DND-41 (cell line): ENCODE data around the gene SPNS3.

Experiments
- ATAC-seq: fragments of 200-7000 bp; cut with Tn5 transposase; 3 replicates; pipeline ENCODE4 v1.9.1; 2021; ENCODE audit warnings: low read depth; ENCODE audit not compliant: insufficient read depth
- DNase-seq: peaks from one replicate; pipeline ENCODE4 v3.0.0-alpha.2; 2020
- H2AFZ ChIP-seq: 2 replicates; pipeline ENCODE4 v1.6.0; 2012; ENCODE audit warnings: low read depth, low read length
- H3K27ac ChIP-seq: 2 replicates; pipeline ENCODE4 v1.5.1; 2012; ENCODE audit warnings: low read length, inconsistent platforms
- H3K27me3 ChIP-seq: fragments of 200-600 bp; sonication (generic); 2 replicates; pipeline ENCODE4 v1.6.0; 2012; ENCODE audit warnings: low read length, mild to moderate bottlenecking, inconsistent platforms; ENCODE audit not compliant: insufficient read depth, poor library complexity
- H3K36me3 ChIP-seq: 2 replicates; pipeline ENCODE4 v1.5.1; 2012; ENCODE audit warnings: low read length, inconsistent platforms; ENCODE audit not compliant: insufficient read depth
- H3K4me1 ChIP-seq: 2 replicates; pipeline ENCODE4 v1.5.1; 2012; ENCODE audit warnings: mild to moderate bottlenecking, low read length; ENCODE audit not compliant: insufficient read depth
- H3K4me2 ChIP-seq: 2 replicates; pipeline ENCODE4 v1.6.0; 2012; ENCODE audit warnings: mild to moderate bottlenecking, moderate library complexity, low read length, inconsistent platforms; ENCODE audit not compliant: insufficient read depth
- H3K4me3 ChIP-seq, 2 experiments: fragments of 200-600 bp in 1 of 2; shearing (Covaris generic) in 1 of 2; 2 replicates each; pipeline ENCODE4 v1.5.1; 2012 to 2016; ENCODE audit warnings: inconsistent platforms in 2 of 2, low read length in 2 of 2, mild to moderate bottlenecking in 2 of 2, low read depth in 1 of 2, moderate library complexity in 1 of 2
- H3K79me2 ChIP-seq: 2 replicates; pipeline ENCODE4 v1.6.0; 2012; ENCODE audit warnings: low read length, inconsistent platforms; ENCODE audit not compliant: insufficient read depth
- H3K9ac ChIP-seq: 2 replicates; pipeline ENCODE4 v1.6.0; 2012; ENCODE audit warnings: low read depth, mild to moderate bottlenecking, inconsistent platforms, low read length, moderate library complexity
- H3K9me3 ChIP-seq: 2 replicates; pipeline ENCODE4 v1.5.1; 2012; ENCODE audit warnings: low read length, moderate library complexity, mild to moderate bottlenecking, inconsistent platforms; ENCODE audit not compliant: insufficient read depth, severe bottlenecking
- H4K20me1 ChIP-seq: 2 replicates; pipeline ENCODE4 v1.6.0; 2012; ENCODE audit warnings: low read length; ENCODE audit not compliant: insufficient read depth
- EZH2 ChIP-seq: IDR thresholded peaks from 3 replicates; pipeline ENCODE4 v1.6.1; 2012; ENCODE audit warnings: borderline replicate concordance, low read depth, mild to moderate bottlenecking, moderate library complexity, low read length, inconsistent platforms; ENCODE audit not compliant: severe bottlenecking
- TF ChIP-seq, protein P1 (sequence below): IDR thresholded peaks from 2 replicates; pipeline ENCODE4 v1.5.1; 2012; ENCODE audit warnings: borderline replicate concordance, low read length, moderate library complexity, mild to moderate bottlenecking; ENCODE audit not compliant: poor library complexity, severe bottlenecking; ENCODE audit errors: extremely low read depth

Gene SPNS3

DNA sequence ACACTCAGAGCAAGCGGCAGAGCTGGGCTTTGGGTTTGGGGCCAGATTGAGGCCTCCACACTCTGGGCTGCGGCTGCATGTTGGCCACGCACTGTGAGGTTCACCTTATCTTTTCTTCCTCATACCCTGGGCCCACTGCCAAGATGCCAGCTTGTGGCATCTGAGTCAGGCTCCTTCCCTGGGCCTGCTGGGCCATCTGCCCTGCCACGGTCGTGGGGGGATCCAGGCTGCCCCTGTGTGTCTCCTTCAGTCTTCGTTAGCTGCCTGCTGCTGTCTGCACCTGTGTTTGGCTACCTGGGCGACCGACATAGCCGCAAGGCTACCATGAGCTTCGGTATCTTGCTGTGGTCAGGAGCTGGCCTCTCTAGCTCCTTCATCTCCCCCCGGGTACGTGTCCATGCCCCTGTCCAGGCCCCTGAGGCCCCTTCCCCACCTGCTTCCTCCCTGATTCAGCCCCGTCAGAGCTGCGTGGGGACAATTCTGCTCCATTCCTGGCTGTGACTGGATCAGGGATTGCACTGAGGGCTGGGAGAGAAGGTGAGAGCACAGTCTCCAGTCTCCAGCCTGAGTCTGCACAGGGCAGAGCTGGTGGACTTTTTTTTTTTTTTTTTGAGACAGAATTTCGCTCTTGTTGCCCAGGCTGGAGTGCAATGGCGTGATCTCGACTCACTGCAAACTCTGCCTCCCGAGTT, 11.2 kb downstream of the SPNS3 start:
- TF ChIP-seq EZH2: no peak
- TF ChIP-seq, protein P1, sequence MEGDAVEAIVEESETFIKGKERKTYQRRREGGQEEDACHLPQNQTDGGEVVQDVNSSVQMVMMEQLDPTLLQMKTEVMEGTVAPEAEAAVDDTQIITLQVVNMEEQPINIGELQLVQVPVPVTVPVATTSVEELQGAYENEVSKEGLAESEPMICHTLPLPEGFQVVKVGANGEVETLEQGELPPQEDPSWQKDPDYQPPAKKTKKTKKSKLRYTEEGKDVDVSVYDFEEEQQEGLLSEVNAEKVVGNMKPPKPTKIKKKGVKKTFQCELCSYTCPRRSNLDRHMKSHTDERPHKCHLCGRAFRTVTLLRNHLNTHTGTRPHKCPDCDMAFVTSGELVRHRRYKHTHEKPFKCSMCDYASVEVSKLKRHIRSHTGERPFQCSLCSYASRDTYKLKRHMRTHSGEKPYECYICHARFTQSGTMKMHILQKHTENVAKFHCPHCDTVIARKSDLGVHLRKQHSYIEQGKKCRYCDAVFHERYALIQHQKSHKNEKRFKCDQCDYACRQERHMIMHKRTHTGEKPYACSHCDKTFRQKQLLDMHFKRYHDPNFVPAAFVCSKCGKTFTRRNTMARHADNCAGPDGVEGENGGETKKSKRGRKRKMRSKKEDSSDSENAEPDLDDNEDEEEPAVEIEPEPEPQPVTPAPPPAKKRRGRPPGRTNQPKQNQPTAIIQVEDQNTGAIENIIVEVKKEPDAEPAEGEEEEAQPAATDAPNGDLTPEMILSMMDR: no peak
- H3K4me2 ChIP-seq: no peak overlapping the region
- peak; percentile 26 for DNase-seq
- H3K9me3 ChIP-seq: no peaks in the 10 kb centered on the region
- H4K20me1 ChIP-seq: peaks cover 17% of the 10 kb centered on the region; the same call in 1 of the 2 replicates
- H2AFZ ChIP-seq: no peak overlapping the region
- 0 out of 2 replicates have a peak overlapping the region, but pooled peaks have one; percentile 25 for H3K27ac ChIP-seq
- H3K27me3 ChIP-seq: no peaks in the 10 kb centered on the region
- ATAC-seq: peak; percentile 53; the same call in 2 of the 3 replicates
- H3K36me3 ChIP-seq: peaks cover 22% of the 10 kb centered on the region
- H3K9ac ChIP-seq: no peak overlapping the region
- H3K79me2 ChIP-seq: peaks cover 4% of the 10 kb centered on the region; the same call in 1 of the 2 replicates
- H3K4me1 ChIP-seq: no peaks in the 10 kb centered on the region
- no peak overlapping the region for H3K4me3 ChIP-seq

DNA sequence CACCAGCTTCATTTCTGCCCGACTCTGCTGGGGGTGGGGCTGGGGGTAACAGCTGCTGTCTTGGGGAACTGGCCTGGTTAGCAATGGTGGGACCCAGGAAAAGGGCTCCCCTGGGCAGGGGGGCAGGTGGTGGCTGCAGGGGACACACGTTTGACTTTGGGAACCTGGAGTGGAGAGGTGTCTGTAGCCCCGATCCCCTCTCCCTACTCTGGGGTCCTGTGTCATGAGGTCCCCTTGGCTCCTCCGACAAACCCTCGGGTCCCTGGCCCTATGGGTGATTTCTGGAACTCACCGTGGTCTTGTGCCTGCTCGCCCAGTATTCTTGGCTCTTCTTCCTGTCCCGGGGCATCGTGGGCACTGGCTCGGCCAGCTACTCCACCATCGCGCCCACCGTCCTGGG, 12.0 kb downstream of the SPNS3 start:
- H3K4me3 ChIP-seq: no peak overlapping the region
- DNase-seq (no peak), ATAC-seq (no peak)
- no peak for TF ChIP-seq EZH2
- TF ChIP-seq, protein P1: no peak
- no peak overlapping the region for H3K4me2 ChIP-seq
- peaks cover 14% of the 10 kb centered on the region for H3K36me3 ChIP-seq
- no peak overlapping the region for H3K9ac ChIP-seq
- H2AFZ ChIP-seq: no peak overlapping the region
- H3K79me2 ChIP-seq: no peaks in the 10 kb centered on the region
- H3K9me3 ChIP-seq: no peaks in the 10 kb centered on the region
- no peaks in the 10 kb centered on the region for H3K4me1 ChIP-seq
- no peak overlapping the region for H3K27ac ChIP-seq
- H3K27me3 ChIP-seq: no peaks in the 10 kb centered on the region
- peaks cover 17% of the 10 kb centered on the region; the same call in 1 of the 2 replicates for H4K20me1 ChIP-seq

DNA sequence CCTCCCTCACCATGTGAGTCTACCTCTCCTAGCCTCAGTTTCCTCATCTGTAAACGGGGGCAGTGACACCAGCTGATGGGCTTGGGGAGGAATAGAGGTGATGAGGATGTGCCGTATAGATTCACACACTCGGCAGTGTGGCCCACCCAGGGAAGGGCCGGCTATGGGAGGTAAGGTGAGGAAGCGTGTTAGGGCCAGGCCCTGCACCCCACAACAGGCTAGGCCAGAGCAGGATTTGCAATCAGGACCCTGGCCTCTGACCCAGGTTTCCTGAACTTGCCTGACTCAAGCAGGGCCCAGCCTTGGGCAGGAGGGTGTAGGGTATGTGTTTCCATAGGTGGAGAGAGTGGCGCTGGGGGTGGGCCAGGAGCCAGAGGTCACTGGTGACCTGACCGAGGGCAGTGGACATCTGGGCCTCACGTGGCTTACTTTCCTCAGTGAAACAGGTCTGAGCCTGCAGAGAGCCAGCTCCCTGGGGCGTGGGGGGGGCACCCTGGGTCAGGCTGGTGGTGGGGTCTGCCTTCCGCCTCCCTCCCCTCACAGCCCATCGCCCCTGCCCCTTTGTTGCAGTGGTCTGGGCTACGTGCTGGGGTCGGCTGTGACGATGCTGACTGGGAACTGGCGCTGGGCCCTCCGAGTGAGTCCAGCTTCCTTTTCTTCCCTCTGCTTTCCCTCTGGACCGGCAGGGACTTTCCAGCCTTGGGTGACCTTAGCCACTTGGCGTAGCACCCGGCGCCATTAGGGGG, 12.8 kb downstream of the SPNS3 start:
- Histone ChIP-seq H3K36me3 (peaks cover 15% of the 10 kb centered on the region), H3K4me1 (no peaks in the 10 kb centered on the region), H3K4me3 (no peak overlapping the region), H3K79me2 (no peaks in the 10 kb centered on the region), H3K9ac (no peak overlapping the region), H4K20me1 (peaks cover 17% of the 10 kb centered on the region; the same call in 1 of the 2 replicates), H3K27me3 (no peaks in the 10 kb centered on the region), H2AFZ (no peak overlapping the region), H3K4me2 (no peak overlapping the region), H3K27ac (peak overlapping the region; percentile 19; the same call in 1 of the 2 replicates), H3K9me3 (no peaks in the 10 kb centered on the region)
- ATAC-seq (no peak), DNase-seq (no peak)
- no peak for TF ChIP-seq EZH2
- TF ChIP-seq, protein P1: no peak
